Heart left ventricle (tissue), 16 donors: Measurements from ENCODE around the gene STOX1. TPM values are rescaled to one million over a fixed set of nuclear protein-coding genes. Genes with fewer than 3 reads are reported as not detected.
A peak's percentile ranks its signal among the peaks of the same experiment; 100 is the strongest.
"Not testable (repeated sequence)": the region's sequence is repeated elsewhere in the genome, so short reads cannot be mapped to it uniquely, and the experiment has no call there.

Source experiments
- ATAC-seq, 4 donors: fragments of 200-7000 bp; cut with Tn5 transposase; one replicate each; pipeline ENCODE4 v1.9.1; 2020 to 2022; ENCODE audit warnings: moderate library complexity in 4 of 4, mild to moderate bottlenecking in 3 of 4, moderate number of reproducible peaks in 1 of 4
- DNase-seq, 5 donors: peaks; one replicate each; pipeline ENCODE4 v3.0.0-alpha.2; 2020
- H3K27ac ChIP-seq, 12 donors: fragments of 200-600 bp; sonication (generic) in 4 of 12; one replicate each; pipeline versions ENCODE4 v1.5.0 to v1.8.0; 2016 to 2022; ENCODE audit warnings: mild to moderate bottlenecking in 2 of 12
- H3K27me3 ChIP-seq, 9 donors: fragments of 200-600 bp; sonication (generic) in 2 of 9; one replicate each; pipeline versions ENCODE4 v1.5.1 to v1.8.0; 2016 to 2022; ENCODE audit warnings: mild to moderate bottlenecking in 3 of 9
- H3K36me3 ChIP-seq, 9 donors: fragments of 200-600 bp; sonication (generic) in 2 of 9; one replicate each; pipeline versions ENCODE4 v1.5.0 to v1.8.0; 2018 to 2022; ENCODE audit warnings: mild to moderate bottlenecking in 2 of 9
- H3K4me1 ChIP-seq, 12 donors: fragments of 200-600 bp; sonication (generic) in 4 of 12; one replicate each; pipeline versions ENCODE4 v1.5.0 to v1.8.0; 2016 to 2022; ENCODE audit warnings: mild to moderate bottlenecking in 3 of 12
- H3K4me3 ChIP-seq, 12 donors: fragments of 200-600 bp; sonication (generic) in 4 of 12; one replicate each; pipeline versions ENCODE4 v1.5.0 to v1.8.0; 2017 to 2022; ENCODE audit warnings: mild to moderate bottlenecking in 9 of 12, moderate library complexity in 4 of 12
- H3K9me3 ChIP-seq, 12 donors: fragments of 200-600 bp; sonication (generic) in 4 of 12; one replicate each; pipeline versions ENCODE4 v1.5.0 to v1.8.0; 2016 to 2022; ENCODE audit warnings: mild to moderate bottlenecking in 1 of 12
- CTCF ChIP-seq, 12 donors: fragments of 200-600 bp; sonication (generic) in 4 of 12; IDR thresholded peaks; one replicate each; pipeline versions ENCODE4 v1.5.0 to v1.8.0; 2018 to 2022; ENCODE audit warnings: antibody characterized with exemption in 12 of 12, mild to moderate bottlenecking in 5 of 12
- POLR2A ChIP-seq, 2 donors: fragments of 450-650 bp; IDR thresholded peaks; one replicate each; pipeline ENCODE4 v1.6.1; 2017; ENCODE audit warnings: antibody characterized with exemption in 2 of 2, mild to moderate bottlenecking in 2 of 2, moderate library complexity in 2 of 2
- WGBS, 4 donors: extraction: QIAGEN DNeasy Blood & Tissue Kit in 2 of 4; methylation state at CpG; one replicate each; pipeline versions ENCODE4 v1.1.5 to v1.1.7; 2013 to 2018; 5-methylcytosine and 5-hydroxymethylcytosine counted together
- intact Hi-C, 10 donors: fragments of 100-400 bp; cut with DNase I; formaldehyde crosslinking; loops; one replicate each; pipeline versions ENCODE4 v1.11.1 to v1.14.2; 2022
- polyA plus RNA-seq, 2 donors: library from polyadenylated mRNA; stranded (reverse); fragments of 200-250 nt; gene quantifications; one replicate each; pipeline ENCODE4 v1.2.3, GENCODE V29; 2013
- total RNA-seq, 9 donors: library from RNA; depleted of rRNA in 2 of 9; stranded (reverse); fragments of >200 nt in 2 of 9; fragmentation: NEBNext Ultra II Directional in 3 of 9; extraction: Animal tissue kit (Norgen Biotek cat#: 25700) in 3 of 9; gene quantifications; one replicate each; pipeline versions ENCODE4 v1.1.0 to v1.2.4, GENCODE V29; 2016 to 2023
- donor health status: ischemic (EF 13 %, LVEDD 7.1; RV severe dilation, severe dysfunction).
- donor health status: healthy with polysubstance abuse.
- donor health status: DM: no; HTN: yes; CAD: no.
- donor health status: DM: no; HTN: no; CAD: no.
- donor health status: ischemic (EF 25% LVEDD 6.9; RV normal size, moderate dysfunction).
- donor health status: ischemic (EF 25% LVEDD 5.7; RV mildly dilated, moderate dysfunction).
- donor health status: healthy.
- donor health status: DM: yes; HTN: yes; CAD: no.
- donor health status: ischemic (EF 35%, LVEDD 5.7; RV mildly dilated, moderate dysfunction).
- donor health status: nonischemic (EF 11% LVEDD 7.7; RV severe dilation, severe dysfunction).
- donor health status: DM: yes; HTN: yes; CAD: no.
- donor health status: PGD.
- donor health status: ischemic (EF 29% LVEDD 5.4; RV normal size, mild dysfunction).
- donor health status: nonischemic (EF 23%, LVEDD 6.1; RV moderate dilation, normal function).

Gene STOX1
- total and polyA plus RNA-seq, 11 donors: 0.09 to 1.2 (median 0.27) TPM; not detected in 1

GRCh38 chr10:68902382-68902781 lies 75.1 kb downstream of the STOX1 start:
- Histone ChIP-seq H3K27ac (peak overlapping the region in 2 of 12 donors; percentile 98 to 100), H3K9me3 (no peaks in the 10 kb centered on the region), H3K36me3 (peaks cover 0 to 18% (median 7%) of the 10 kb centered on the region in 9 donors), H3K4me3 (peak overlapping the region in 8 of 12 donors; percentile 66 to 98 (median 82)), H3K4me1 (peaks cover 0 to 37% (median 20%) of the 10 kb centered on the region in 12 donors), H3K27me3 (no peaks in the 10 kb centered on the region)
- DNase-seq: no peak
- ATAC-seq: no peak
- no peak for TF ChIP-seq CTCF (IDR thresholded peaks at IDR 0.05)
- no peak for TF ChIP-seq POLR2A (IDR thresholded peaks at IDR 0.05)
- intact Hi-C loops: loop anchor here in 1 of 10 donors (5.0 kb wide), 1 partner anchor 105 kb away; no protein-coding TSS in a partner anchor
- WGBS, 4 donors: 62 to 77% (median 72%) methylated on average over 5 of the region's 5 CpGs

GRCh38 chr10:68924593-68924992 lies 97.3 kb downstream of the STOX1 start:
- intact Hi-C loops: no loop called here

DNA sequence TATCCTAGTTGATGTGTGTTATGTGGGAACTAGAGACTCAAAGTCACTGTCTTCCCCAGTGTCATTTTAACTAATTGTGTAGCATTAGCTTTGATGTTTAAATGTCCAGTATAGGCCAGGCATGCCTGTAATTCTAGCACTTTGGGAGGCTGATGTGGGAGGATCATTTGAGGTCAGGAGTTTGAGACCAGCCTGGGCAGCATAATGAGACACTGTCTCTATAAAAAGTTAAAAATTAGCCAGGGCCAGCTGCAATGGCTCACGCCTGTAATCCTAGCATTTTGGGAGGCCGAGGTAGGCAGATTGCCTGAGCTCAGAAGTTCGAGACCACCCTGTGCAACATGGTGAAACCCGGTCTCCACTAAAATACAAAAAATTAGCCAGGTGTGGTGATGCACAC lies 98.2 kb downstream of the STOX1 start:
- H3K4me1 ChIP-seq: peaks cover 0 to 6% (median 0%) of the 10 kb centered on the region in 12 donors
- intact Hi-C loops: no loop called here
- no peak for DNase-seq
- TF ChIP-seq CTCF (IDR thresholded peaks at IDR 0.05): no peak
- TF ChIP-seq POLR2A (IDR thresholded peaks at IDR 0.05): no peak
- no peaks in the 10 kb centered on the region for H3K9me3 ChIP-seq
- H3K27me3 ChIP-seq: no peaks in the 10 kb centered on the region
- peaks cover 0 to 92% (median 69%) of the 10 kb centered on the region in 9 donors for H3K36me3 ChIP-seq
- ATAC-seq: no peak
- 95 to 98% (median 97%) methylated on average over 4 of the region's 4 CpGs for WGBS, 4 donors
- no peak overlapping the region for H3K27ac ChIP-seq
- H3K4me3 ChIP-seq: no peak overlapping the region

More at GRCh38 chr10:68924593-68924992, 97.3 kb downstream of the STOX1 start:
- H3K27me3 ChIP-seq: no peaks in the 10 kb centered on the region
- no peak overlapping the region for H3K4me3 ChIP-seq
- no peaks in the 10 kb centered on the region for H3K9me3 ChIP-seq
- ATAC-seq: no peak
- TF ChIP-seq POLR2A (IDR thresholded peaks at IDR 0.05) (no peak), CTCF (IDR thresholded peaks at IDR 0.05) (no peak)
- DNase-seq: no peak
- H3K27ac ChIP-seq: no peak overlapping the region
- peaks cover 0 to 6% (median 0%) of the 10 kb centered on the region in 12 donors for H3K4me1 ChIP-seq
- H3K36me3 ChIP-seq: peaks cover 0 to 92% (median 69%) of the 10 kb centered on the region in 9 donors

DNA sequence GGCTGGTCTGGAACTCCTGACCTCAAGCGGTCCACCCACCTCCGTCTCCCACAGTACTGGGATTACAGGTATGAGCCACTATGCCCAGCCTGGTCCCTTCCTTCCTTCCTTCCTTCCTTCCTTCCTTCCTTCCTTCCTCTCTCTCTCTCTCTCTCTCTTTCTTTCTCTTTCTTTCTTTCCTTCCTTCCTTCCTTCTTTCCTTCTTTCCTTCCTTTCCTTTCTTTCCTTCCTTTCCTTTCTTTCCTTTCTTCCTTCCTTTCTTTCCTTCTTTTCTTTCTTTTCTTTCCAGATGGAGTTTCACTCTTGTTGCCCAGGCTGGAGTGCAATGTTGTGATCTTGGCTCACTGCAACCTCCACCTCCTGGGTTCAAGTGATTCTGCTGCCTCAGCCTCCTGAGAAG lies 101.8 kb downstream of the STOX1 start:
- H3K4me1 ChIP-seq, H3K4me3 ChIP-seq, DNase-seq, ATAC-seq, H3K27me3 ChIP-seq, H3K27ac ChIP-seq, intact Hi-C loops, H3K9me3 ChIP-seq: not testable (repeated sequence)
- H3K36me3 ChIP-seq: peaks cover 0 to 94% (median 67%) of the 10 kb centered on the region in 9 donors
- 94 to 100% (median 97%) methylated on average over 2 of the region's 2 CpGs for WGBS, 4 donors

- H3K4me1 ChIP-seq, H3K4me3 ChIP-seq, H3K27me3 ChIP-seq, intact Hi-C loops, DNase-seq, H3K27ac ChIP-seq, H3K9me3 ChIP-seq, ATAC-seq: not testable (repeated sequence)
- H3K36me3 ChIP-seq: peaks cover 0 to 95% (median 74%) of the 10 kb centered on the region in 9 donors
- 91 to 99% (median 96%) methylated on average over 8 of the region's 8 CpGs for WGBS, 4 donors
Measured at GRCh38 chr10:68929888-68930287, 102.6 kb downstream of the STOX1 start.

GRCh38 chr10:68932860-68933259 lies 105.5 kb downstream of the STOX1 start:
- ATAC-seq, H3K27me3 ChIP-seq, intact Hi-C loops, H3K4me3 ChIP-seq, DNase-seq, H3K4me1 ChIP-seq, H3K9me3 ChIP-seq, H3K27ac ChIP-seq: not testable (repeated sequence)
- H3K36me3 ChIP-seq: peaks cover 0 to 96% (median 79%) of the 10 kb centered on the region in 9 donors
- 82 to 99% (median 97%) methylated on average over 3 of the region's 3 CpGs for WGBS, 4 donors
